ENCODE results near the gene CFAP92. TPM values are rescaled to one million over a fixed set of nuclear protein-coding genes. Genes with fewer than 3 reads are reported as not detected.

CFAP92 gene
- total RNA-seq, 1 experiment from 2014 or later = 0.92 TPM

GRCh38 chr3:128942161-128942952 is 51.5 kb downstream of the CFAP92 start:
- H3K27me3 Mint-ChIP-seq (ENCODE audit: low read depth) = peaks cover 8% of the 10 kb centered on the region
- WGBS (ENCODE audit: extremely low coverage, insufficient read length, low lambda C conversion rate) = no CpG with 5 or more reads among the region's 15 CpGs
- H2BK20ac ChIP-seq (ENCODE audit: low read depth, low read length, poor library complexity, severe bottlenecking) = no peak overlapping the region

More at GRCh38 chr3:128942161-128942952, 51.5 kb downstream of the CFAP92 start:
- Histone ChIP-seq H2BK12ac (ENCODE audit: insufficient read length, low read depth, low read length) (no peak overlapping the region), H3K9ac (ENCODE audit: extremely low read depth, insufficient read length, low read length) (no peak overlapping the region), H2AFZ (ENCODE audit: low read length) (no peak overlapping the region), H3K9me3 (ENCODE audit: control insufficient read depth, low read depth, low read length) (no peaks in the 10 kb centered on the region), H3K23ac (ENCODE audit: insufficient read length, low read depth, low read length) (no peak overlapping the region), H3K27ac (ENCODE audit: insufficient read length, low read depth, low read length) (no peak overlapping the region), H4K8ac (replicated peaks; ENCODE audit: insufficient read length, low read depth, low read length) (no peak overlapping the region), H2AK5ac (ENCODE audit: insufficient read length, low read length) (no peak overlapping the region), H4K20me1 (ENCODE audit: control insufficient read depth, insufficient read depth, insufficient read length) (no peaks in the 10 kb centered on the region), H2BK120ac (ENCODE audit: low read depth, low read length, poor library complexity, severe bottlenecking) (no peak overlapping the region), H3K4me1 (ENCODE audit: insufficient read depth, low read length) (no peaks in the 10 kb centered on the region), H3K27me3 (ENCODE audit: insufficient read depth, low read length) (no peaks in the 10 kb centered on the region), H3K14ac (ENCODE audit: insufficient read depth, low read length) (no peak overlapping the region; the same call in 1 of the 2 replicates), H3K79me2 (ENCODE audit: insufficient read depth, low read length) (no peaks in the 10 kb centered on the region), H2BK5ac (ENCODE audit: insufficient read length, low read length) (no peak overlapping the region), H4K5ac (ENCODE audit: insufficient read length, low read depth, low read length) (no peak overlapping the region), H3K79me1 (ENCODE audit: insufficient read depth, low read depth, low read length, poor library complexity, severe bottlenecking) (no peaks in the 10 kb centered on the region), H3K56ac (ENCODE audit: insufficient read length, low read depth, low read length) (no peak overlapping the region), H2BK15ac (ENCODE audit: low read depth, low read length) (no peak overlapping the region; the same call in 1 of the 2 replicates), H3K4me2 (ENCODE audit: insufficient read depth, insufficient read length, low read length) (no peak overlapping the region), H3T11ph (ENCODE audit: low read length) (no peak overlapping the region), H3K23me2 (ENCODE audit: insufficient read length, low read depth, low read length, poor library complexity, severe bottlenecking) (no peaks in the 10 kb centered on the region), H3K4ac (ENCODE audit: low read depth, low read length) (no peak overlapping the region), H4K91ac (ENCODE audit: insufficient read length, low read depth, low read length) (no peak overlapping the region), H3K18ac (ENCODE audit: insufficient read length, low read depth, low read length) (no peak overlapping the region)
- TF ChIP-seq CTCF (conservative IDR thresholded peaks at IDR 0.05) = no peak
- Mint-ChIP-seq H3K4me3 (no peak overlapping the region), H3K9me3 (no peaks in the 10 kb centered on the region), H3K4me1 (no peaks in the 10 kb centered on the region), H3K27ac (no peak overlapping the region), H3K36me3 (ENCODE audit: insufficient read depth in 1 of 3, low read depth in 3 of 3) (no peaks in the 10 kb centered on the region)
- DNase-seq = no peak
